ENCODE data around the gene SLC25A18.

DNA sequence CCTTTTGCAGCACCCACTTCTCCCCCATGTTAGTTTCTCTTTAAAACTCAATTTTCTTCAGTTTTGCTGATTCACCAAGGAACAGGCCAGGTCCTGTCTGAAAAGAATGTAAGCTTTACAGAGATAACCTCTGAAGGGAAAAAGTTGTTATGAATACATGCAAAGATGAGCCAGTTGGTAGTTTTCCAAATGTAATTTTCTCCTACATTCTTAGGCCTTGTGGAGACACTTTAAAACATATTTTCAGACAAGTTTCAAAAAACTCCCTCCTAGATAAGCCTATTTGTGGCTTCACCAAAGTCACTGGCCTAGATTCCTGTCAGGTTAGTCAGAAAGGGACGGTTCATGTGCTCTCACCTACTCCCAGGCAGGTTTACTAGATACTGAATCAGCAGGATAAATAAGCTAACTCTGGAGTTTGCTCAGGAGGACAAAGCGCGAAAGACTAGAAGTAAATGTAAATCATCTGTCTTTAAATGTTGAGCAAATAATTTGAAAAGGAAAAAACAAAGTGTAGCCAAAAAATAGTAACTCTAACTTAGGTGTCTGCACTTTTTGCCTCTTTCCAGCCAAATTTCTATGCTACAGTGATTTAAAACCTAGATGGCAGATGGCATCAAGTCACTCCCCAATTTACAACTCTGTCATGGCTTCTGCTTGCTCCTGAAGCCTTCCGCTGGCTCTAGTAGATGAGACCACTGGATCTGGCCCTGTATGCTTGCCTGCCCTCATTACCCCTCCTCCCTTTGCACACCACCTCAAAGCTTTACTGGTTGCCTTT lies 70.1 kb downstream of the SLC25A18 start:
- TF ChIP-seq, protein P1, sequence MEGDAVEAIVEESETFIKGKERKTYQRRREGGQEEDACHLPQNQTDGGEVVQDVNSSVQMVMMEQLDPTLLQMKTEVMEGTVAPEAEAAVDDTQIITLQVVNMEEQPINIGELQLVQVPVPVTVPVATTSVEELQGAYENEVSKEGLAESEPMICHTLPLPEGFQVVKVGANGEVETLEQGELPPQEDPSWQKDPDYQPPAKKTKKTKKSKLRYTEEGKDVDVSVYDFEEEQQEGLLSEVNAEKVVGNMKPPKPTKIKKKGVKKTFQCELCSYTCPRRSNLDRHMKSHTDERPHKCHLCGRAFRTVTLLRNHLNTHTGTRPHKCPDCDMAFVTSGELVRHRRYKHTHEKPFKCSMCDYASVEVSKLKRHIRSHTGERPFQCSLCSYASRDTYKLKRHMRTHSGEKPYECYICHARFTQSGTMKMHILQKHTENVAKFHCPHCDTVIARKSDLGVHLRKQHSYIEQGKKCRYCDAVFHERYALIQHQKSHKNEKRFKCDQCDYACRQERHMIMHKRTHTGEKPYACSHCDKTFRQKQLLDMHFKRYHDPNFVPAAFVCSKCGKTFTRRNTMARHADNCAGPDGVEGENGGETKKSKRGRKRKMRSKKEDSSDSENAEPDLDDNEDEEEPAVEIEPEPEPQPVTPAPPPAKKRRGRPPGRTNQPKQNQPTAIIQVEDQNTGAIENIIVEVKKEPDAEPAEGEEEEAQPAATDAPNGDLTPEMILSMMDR (IDR thresholded peaks at IDR 0.05) = no peak
- no peak for TF ChIP-seq POLR2A (IDR thresholded peaks at IDR 0.05)

Data from esophagus squamous epithelium (tissue), 4 donors.